CD4-positive, CD25-positive, alpha-beta regulatory T cell (primary cell): ENCODE results near the gene QKI. TPM values are rescaled to one million over a fixed set of nuclear protein-coding genes. Genes with fewer than 3 reads are reported as not detected.
"Not testable (repeated sequence)": the region's sequence is repeated elsewhere in the genome, so short reads cannot be mapped to it uniquely, and the experiment has no call there.

Experiments
- ATAC-seq, 2 donors: fragments of 150-1000 bp; cut with Tn5 transposase; one replicate each; pipeline ENCODE4 v1.10.0; 2021; ENCODE audit warnings: low read depth in 2 of 2, moderate number of reproducible peaks in 2 of 2, moderate library complexity in 1 of 2
- DNase-seq, 3 donors: peaks; one replicate each; pipeline versions ENCODE4 v3.0.0 to v3.0.0-alpha.2; 2012 to 2022; ENCODE audit warnings: mixed read lengths in 1 of 3
- H3K27ac ChIP-seq: one replicate; pipeline ENCODE4 v1.7.0; 2013; ENCODE audit warnings: mild to moderate bottlenecking, low read length; ENCODE audit not compliant: insufficient read depth, poor library complexity, severe bottlenecking
- H3K27me3 ChIP-seq: one replicate; pipeline ENCODE4 v1.7.0; 2013; ENCODE audit warnings: low read length; ENCODE audit not compliant: control insufficient read depth, insufficient read depth
- H3K36me3 ChIP-seq: one replicate; pipeline ENCODE4 v1.7.0; 2013; ENCODE audit warnings: mild to moderate bottlenecking, low read length, moderate library complexity; ENCODE audit not compliant: control insufficient read depth, insufficient read depth
- H3K4me1 ChIP-seq: 2 replicates; pipeline ENCODE4 v1.7.0; 2013; ENCODE audit warnings: mild to moderate bottlenecking, low read length; ENCODE audit not compliant: insufficient read depth, control insufficient read depth, poor library complexity, severe bottlenecking
- H3K4me3 ChIP-seq: one replicate; pipeline ENCODE4 v1.7.0; 2013; ENCODE audit warnings: low read depth, mild to moderate bottlenecking, low read length, moderate library complexity
- H3K9me3 ChIP-seq, 2 experiments: 1 replicate in 1 of 2; 2 replicates in 1 of 2; pipeline ENCODE4 v1.7.0; 2013; ENCODE audit warnings: low read length in 2 of 2, mild to moderate bottlenecking in 1 of 2, moderate library complexity in 1 of 2; ENCODE audit not compliant: control insufficient read depth in 2 of 2
- H3K27ac Mint-ChIP-seq, 3 donors: one replicate each; pipeline ENCODE4 v1.8.0; 2020 to 2022; ENCODE audit warnings: mild to moderate bottlenecking in 3 of 3, mixed read lengths in 3 of 3, moderate library complexity in 2 of 3
- H3K27me3 Mint-ChIP-seq: one replicate; pipeline ENCODE4 v1.8.0; 2022; ENCODE audit warnings: mild to moderate bottlenecking, mixed read lengths
- H3K36me3 Mint-ChIP-seq: one replicate; pipeline ENCODE4 v1.8.0; 2020; ENCODE audit warnings: mixed read lengths
- H3K4me1 Mint-ChIP-seq, 4 donors: one replicate each; pipeline ENCODE4 v1.8.0; 2020 to 2022; ENCODE audit warnings: mixed read lengths in 4 of 4, mild to moderate bottlenecking in 1 of 4
- H3K4me3 Mint-ChIP-seq, 4 donors: one replicate each; pipeline ENCODE4 v1.8.0; 2020 to 2022; ENCODE audit warnings: mild to moderate bottlenecking in 4 of 4, mixed read lengths in 4 of 4, moderate library complexity in 3 of 4
- H3K9me3 Mint-ChIP-seq, 7 donors: one replicate each; pipeline ENCODE4 v1.8.0; 2020 to 2022; ENCODE audit warnings: mixed read lengths in 7 of 7, mild to moderate bottlenecking in 3 of 7, moderate library complexity in 2 of 7
- polyA plus RNA-seq, 4 donors: library from polyadenylated mRNA; unstranded; fragments of 300-500 nt; fragmentation: Illumina TruSeq; gene quantifications; one replicate each; pipeline ENCODE4 v1.2.3, GENCODE V29; 2021
- total RNA-seq: library from RNA; stranded (reverse); gene quantifications from one replicate; pipeline ENCODE4 v1.2.3, GENCODE V29; 2022

Gene QKI
- total and polyA plus RNA-seq, 5 donors from 2014 or later, result 10.0 to 89.7 (median 17.2) TPM

DNA sequence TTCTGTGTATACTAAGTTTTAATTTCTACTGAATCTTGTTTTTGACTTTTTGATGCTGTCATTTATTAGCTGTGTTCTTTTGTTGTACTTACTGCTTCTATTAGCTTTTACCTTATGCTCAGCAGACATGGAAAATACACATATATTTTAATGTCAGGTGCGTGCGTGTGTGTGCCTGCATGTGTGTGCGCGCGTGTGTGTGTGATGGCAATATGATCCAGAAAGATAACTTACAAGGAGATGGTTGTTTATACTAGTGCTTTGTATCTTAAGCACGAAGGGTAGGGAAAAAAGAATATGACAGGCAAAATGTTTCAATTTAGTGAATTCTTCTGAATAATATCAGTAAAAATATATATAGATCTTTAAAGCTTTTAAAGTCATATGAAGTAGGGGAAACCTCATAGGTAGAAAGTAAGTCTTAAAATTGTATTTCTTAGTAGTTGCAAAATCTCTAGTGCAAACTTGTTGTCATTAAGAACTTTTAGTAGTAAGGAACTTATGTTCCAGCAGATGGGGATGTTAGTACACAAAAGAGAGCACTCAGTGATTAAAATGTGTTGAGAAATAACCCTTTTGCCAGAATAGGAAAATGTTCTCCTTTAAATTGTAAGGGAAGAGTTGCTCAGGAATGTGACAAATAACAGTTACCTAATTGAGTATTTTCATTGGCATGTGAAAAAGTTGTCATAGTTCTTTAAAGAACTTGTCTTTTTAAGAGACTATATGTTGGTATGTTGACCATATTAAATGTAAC is 13.2 kb downstream of the QKI start:
- ATAC-seq (no peak), DNase-seq (peak in 2 of 3 donors; percentile 37 to 53)
- H3K4me3 Mint-ChIP-seq, result no peak overlapping the region
- peaks cover 21 to 46% (median 41%) of the 10 kb centered on the region in 4 donors for H3K4me1 Mint-ChIP-seq
- no peak overlapping the region for H3K4me3 ChIP-seq
- no peaks in the 10 kb centered on the region for H3K9me3 Mint-ChIP-seq
- H3K9me3 ChIP-seq, result no peaks in the 10 kb centered on the region
- H3K36me3 ChIP-seq, result no peaks in the 10 kb centered on the region
- no peaks in the 10 kb centered on the region for H3K36me3 Mint-ChIP-seq
- no peaks in the 10 kb centered on the region for H3K27me3 Mint-ChIP-seq
- no peaks in the 10 kb centered on the region for H3K4me1 ChIP-seq
- no peak overlapping the region for H3K27ac ChIP-seq
- no peaks in the 10 kb centered on the region for H3K27me3 ChIP-seq
- H3K27ac Mint-ChIP-seq, result peak overlapping the region in 1 of 3 donors; percentile 44

GRCh38 chr6:163428373-163428772 is 13.9 kb downstream of the QKI start:
- Histone ChIP-seq H3K4me1 (no peaks in the 10 kb centered on the region), H3K27ac (no peak overlapping the region), H3K27me3 (no peaks in the 10 kb centered on the region), H3K36me3 (no peaks in the 10 kb centered on the region), H3K4me3 (no peak overlapping the region), H3K9me3 (no peaks in the 10 kb centered on the region)
- ATAC-seq (no peak), DNase-seq (no peak)
- H3K4me1 Mint-ChIP-seq, result peaks cover 28 to 48% (median 44%) of the 10 kb centered on the region in 4 donors
- no peaks in the 10 kb centered on the region for H3K36me3 Mint-ChIP-seq
- H3K9me3 Mint-ChIP-seq, result no peaks in the 10 kb centered on the region
- no peak overlapping the region for H3K4me3 Mint-ChIP-seq
- H3K27me3 Mint-ChIP-seq, result no peaks in the 10 kb centered on the region
- no peak overlapping the region for H3K27ac Mint-ChIP-seq

DNA sequence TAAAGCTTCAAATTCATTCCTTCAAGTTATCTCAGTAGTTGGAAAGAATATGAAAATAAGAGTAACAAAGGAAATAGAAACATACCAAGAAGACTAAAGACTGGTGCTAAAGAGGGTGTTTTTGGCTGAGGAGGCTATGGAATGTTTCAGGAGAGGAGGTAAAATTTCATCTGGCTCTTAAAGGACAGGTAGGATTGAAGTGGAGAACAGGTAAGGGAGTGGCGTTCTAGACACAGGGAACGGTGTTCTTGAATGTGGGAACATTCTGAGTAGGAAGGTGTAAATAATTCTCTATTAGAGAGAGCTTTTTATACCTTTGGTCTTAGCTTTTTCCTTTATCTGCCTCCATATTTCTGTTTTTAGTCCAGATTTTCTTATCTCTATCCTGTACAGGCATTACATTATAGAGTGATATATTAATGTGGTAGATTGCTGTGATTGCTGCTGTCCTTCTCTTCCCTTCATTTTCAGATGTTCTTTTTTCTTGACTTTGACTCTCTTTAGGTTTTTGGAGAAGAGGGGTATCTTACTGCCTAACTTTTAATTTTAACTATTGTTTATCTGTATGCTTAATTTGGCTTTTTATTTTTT is 15.4 kb downstream of the QKI start:
- ATAC-seq, result no peak
- no peaks in the 10 kb centered on the region for H3K27me3 ChIP-seq
- no peaks in the 10 kb centered on the region for H3K4me1 ChIP-seq
- no peak overlapping the region for H3K4me3 ChIP-seq
- Mint-ChIP-seq H3K9me3 (no peaks in the 10 kb centered on the region), H3K4me3 (no peak overlapping the region), H3K36me3 (no peaks in the 10 kb centered on the region), H3K4me1 (peaks cover 26 to 52% (median 40%) of the 10 kb centered on the region in 4 donors), H3K27ac (no peak overlapping the region), H3K27me3 (no peaks in the 10 kb centered on the region)
- H3K27ac ChIP-seq, result no peak overlapping the region
- no peak for DNase-seq
- no peaks in the 10 kb centered on the region for H3K36me3 ChIP-seq
- no peaks in the 10 kb centered on the region for H3K9me3 ChIP-seq

GRCh38 chr6:163432300-163432699 is 17.8 kb downstream of the QKI start:
- H3K27ac ChIP-seq, result no peak overlapping the region
- Mint-ChIP-seq H3K9me3 (no peaks in the 10 kb centered on the region), H3K4me1 (peaks cover 36 to 53% (median 47%) of the 10 kb centered on the region in 4 donors), H3K27me3 (no peaks in the 10 kb centered on the region), H3K27ac (no peak overlapping the region), H3K4me3 (no peak overlapping the region), H3K36me3 (no peaks in the 10 kb centered on the region)
- H3K4me3 ChIP-seq, result no peak overlapping the region
- H3K36me3 ChIP-seq, result no peaks in the 10 kb centered on the region
- ATAC-seq, result no peak
- no peak for DNase-seq
- no peaks in the 10 kb centered on the region for H3K27me3 ChIP-seq
- H3K9me3 ChIP-seq, result no peaks in the 10 kb centered on the region
- no peaks in the 10 kb centered on the region for H3K4me1 ChIP-seq

DNA sequence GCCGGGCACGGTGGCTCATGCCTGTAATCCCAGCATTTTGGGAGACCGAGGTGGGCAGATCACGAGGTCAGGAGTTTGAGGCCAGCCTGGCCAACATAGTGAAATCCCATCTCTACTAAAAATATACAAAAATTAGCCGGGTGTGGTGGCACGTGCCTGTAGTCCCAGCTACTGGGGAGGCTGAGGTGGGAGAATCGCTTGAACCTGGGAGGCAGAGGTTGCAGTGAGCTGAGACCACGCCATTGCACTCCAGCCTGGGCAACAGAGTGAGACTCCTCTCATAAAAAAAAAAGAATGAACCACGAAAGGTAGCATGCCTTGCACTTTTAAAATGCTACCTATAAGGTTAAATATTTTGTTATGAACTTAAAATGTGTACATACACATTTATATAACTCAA is 19.0 kb downstream of the QKI start:
- ATAC-seq, H3K9me3 Mint-ChIP-seq, H3K27ac ChIP-seq, DNase-seq, H3K27me3 ChIP-seq, H3K4me3 ChIP-seq, H3K36me3 ChIP-seq, H3K4me3 Mint-ChIP-seq, H3K36me3 Mint-ChIP-seq, H3K27ac Mint-ChIP-seq, H3K27me3 Mint-ChIP-seq, H3K9me3 ChIP-seq: not testable (repeated sequence)
- peaks cover 11% of the 10 kb centered on the region for H3K4me1 ChIP-seq
- H3K4me1 Mint-ChIP-seq, result peaks cover 46 to 52% (median 49%) of the 10 kb centered on the region in 4 donors

- Histone ChIP-seq H3K27ac (no peak overlapping the region), H3K36me3 (no peaks in the 10 kb centered on the region), H3K4me3 (no peak overlapping the region), H3K4me1 (peaks cover 16% of the 10 kb centered on the region), H3K9me3 (no peaks in the 10 kb centered on the region), H3K27me3 (no peaks in the 10 kb centered on the region)
- Mint-ChIP-seq H3K4me3 (no peak overlapping the region), H3K9me3 (no peaks in the 10 kb centered on the region), H3K36me3 (no peaks in the 10 kb centered on the region), H3K27ac (no peak overlapping the region), H3K27me3 (no peaks in the 10 kb centered on the region), H3K4me1 (peaks cover 36 to 53% (median 52%) of the 10 kb centered on the region in 4 donors)
- DNase-seq (no peak), ATAC-seq (no peak)
Measured at GRCh38 chr6:163435023-163435422, 20.5 kb downstream of the QKI start.

DNA sequence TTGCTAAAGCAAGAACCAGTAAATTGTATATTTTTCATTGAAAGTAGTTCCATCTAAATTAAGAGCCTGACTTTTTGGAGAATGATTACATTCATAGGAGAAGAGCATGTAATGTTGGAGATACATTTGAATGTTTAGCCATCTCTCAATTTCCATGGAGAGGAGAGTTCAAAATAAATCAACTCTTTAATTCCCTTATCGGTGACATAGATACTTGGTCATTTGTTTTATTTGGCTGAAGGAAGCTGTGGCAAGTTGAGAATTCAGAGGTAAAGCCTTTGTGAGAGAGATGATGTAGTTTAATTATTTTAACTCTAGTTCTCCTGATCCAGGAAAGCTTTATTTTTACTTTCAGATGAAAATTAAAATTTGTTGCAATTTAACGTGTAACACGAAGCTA is 22.3 kb downstream of the QKI start:
- peaks cover 29 to 62% (median 56%) of the 10 kb centered on the region in 4 donors for H3K4me1 Mint-ChIP-seq
- no peak overlapping the region for H3K27ac Mint-ChIP-seq
- no peak overlapping the region for H3K4me3 Mint-ChIP-seq
- Histone ChIP-seq H3K9me3 (no peaks in the 10 kb centered on the region), H3K27ac (no peak overlapping the region), H3K36me3 (no peaks in the 10 kb centered on the region), H3K4me1 (peaks cover 16% of the 10 kb centered on the region), H3K4me3 (no peak overlapping the region), H3K27me3 (no peaks in the 10 kb centered on the region)
- H3K36me3 Mint-ChIP-seq, result no peaks in the 10 kb centered on the region
- no peaks in the 10 kb centered on the region for H3K9me3 Mint-ChIP-seq
- ATAC-seq, result no peak
- no peaks in the 10 kb centered on the region for H3K27me3 Mint-ChIP-seq
- no peak for DNase-seq

GRCh38 chr6:163437466-163437865 is 22.9 kb downstream of the QKI start:
- Mint-ChIP-seq H3K36me3 (no peaks in the 10 kb centered on the region), H3K27me3 (no peaks in the 10 kb centered on the region), H3K4me1 (peaks cover 27 to 66% (median 59%) of the 10 kb centered on the region in 4 donors), H3K9me3 (no peaks in the 10 kb centered on the region), H3K4me3 (no peak overlapping the region), H3K27ac (no peak overlapping the region)
- H3K27ac ChIP-seq, result no peak overlapping the region
- H3K36me3 ChIP-seq, result no peaks in the 10 kb centered on the region
- DNase-seq (no peak), ATAC-seq (no peak)
- H3K4me1 ChIP-seq, result peaks cover 19% of the 10 kb centered on the region
- H3K9me3 ChIP-seq, result no peaks in the 10 kb centered on the region
- no peaks in the 10 kb centered on the region for H3K27me3 ChIP-seq
- no peak overlapping the region for H3K4me3 ChIP-seq
